ENCODE measurements around the gene SUMO3.
A peak's percentile ranks its signal among the peaks of the same experiment; 100 is the strongest.

SUMO3 gene

DNA sequence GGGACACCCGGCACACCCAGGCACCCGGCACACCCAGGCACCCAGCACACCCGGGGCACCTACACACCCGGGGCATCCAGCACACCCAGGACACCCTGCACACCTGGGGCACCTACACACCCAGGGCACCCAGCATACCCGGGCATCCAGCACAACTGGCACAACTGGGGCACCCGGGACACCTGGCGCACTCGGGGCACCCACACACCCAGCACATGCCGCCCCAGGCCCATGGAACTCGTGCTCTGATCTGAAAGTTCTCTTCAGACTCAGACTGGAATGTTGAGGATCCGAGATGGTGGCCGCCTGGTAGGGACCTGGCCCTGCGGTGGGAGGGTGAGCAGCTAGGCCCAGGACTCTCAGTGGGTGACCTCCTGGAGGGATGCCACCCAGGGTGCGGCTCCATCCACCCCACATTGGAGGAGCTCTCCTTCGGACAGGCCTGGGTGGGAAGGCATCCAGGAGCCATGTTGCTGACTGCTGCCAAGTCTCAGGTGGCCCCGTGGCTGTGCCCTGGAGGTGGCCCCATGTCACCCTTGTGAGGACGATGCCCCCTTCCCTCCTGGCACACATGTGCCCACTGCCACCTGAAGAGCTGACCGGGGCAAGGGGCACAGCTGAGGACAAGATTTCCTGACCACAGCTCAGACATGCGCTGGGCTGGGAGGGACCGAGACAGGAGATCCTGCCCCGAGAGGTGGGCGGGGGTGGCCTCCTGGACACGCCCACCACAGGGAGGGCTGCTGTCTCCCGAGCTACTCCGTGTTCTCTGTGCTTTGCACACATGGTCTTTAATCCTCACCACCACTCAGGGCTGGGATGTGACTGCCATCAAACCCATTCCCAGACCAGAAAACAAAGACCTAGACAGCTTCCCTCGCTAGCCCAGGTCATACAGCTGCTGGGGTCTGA is 53.3 kb downstream of the SUMO3 start:
- Histone ChIP-seq H3K18ac (ENCODE audit: low read length) (peak overlapping the region; percentile 89), H2BK120ac (ENCODE audit: low read depth, low read length) (no peak overlapping the region), H2BK5ac (ENCODE audit: low read length) (no peak overlapping the region), H3K23ac (ENCODE audit: low read depth, low read length, poor library complexity) (no peak overlapping the region), H4K8ac (ENCODE audit: low read depth, low read length) (peak overlapping the region; percentile 43), H3K4me2 (ENCODE audit: insufficient read depth, low read length, poor library complexity, severe bottlenecking) (no peak overlapping the region), H3K27me3 (ENCODE audit: control insufficient read depth in 3 of 3, insufficient read depth in 3 of 3, low read depth in 1 of 3, low read length in 3 of 3) (no peaks in the 10 kb centered on the region), H4K91ac (ENCODE audit: low read depth, low read length, poor library complexity) (no peak overlapping the region), H3K4me1 (ENCODE audit: control insufficient read depth in 2 of 2, insufficient read depth in 1 of 2, low read depth in 1 of 2, low read length in 2 of 2) (peaks cover 17 to 29% of the 10 kb centered on the region in 2 donors), H3K14ac (ENCODE audit: low read length) (peak overlapping the region; percentile 56), H2BK15ac (ENCODE audit: low read length) (peak overlapping the region; percentile 71), H2AFZ (ENCODE audit: low read length) (no peak overlapping the region), H3K27ac (replicated peaks; ENCODE audit: low read length) (no peak overlapping the region), H3K4ac (ENCODE audit: low read length) (no peak overlapping the region), H2BK12ac (ENCODE audit: low read length) (peak overlapping the region; percentile 41), H2AK5ac (ENCODE audit: low read depth, low read length) (peak overlapping the region; percentile 98), H3K9ac (ENCODE audit: low read depth, low read length, poor library complexity) (peak overlapping the region; percentile 38), H3K9me3 (replicated peaks in 1 of 2; ENCODE audit: control insufficient read depth in 2 of 2, insufficient read depth in 1 of 2, low read depth in 1 of 2, low read length in 2 of 2) (peaks cover 0 to 2% of the 10 kb centered on the region in 2 donors), H3K36me3 (replicated peaks in 1 of 2; ENCODE audit: control insufficient read depth in 2 of 2, insufficient read depth in 2 of 2, low read length in 2 of 2) (peaks cover 1 to 4% of the 10 kb centered on the region in 2 donors), H3K4me3 (ENCODE audit: low read length in 2 of 2) (no peak overlapping the region), H3K79me1 (ENCODE audit: low read depth, low read length) (peaks cover 11% of the 10 kb centered on the region)
- WGBS, 2 donors (ENCODE audit: extremely low coverage in 2 of 2, insufficient read length in 2 of 2, insufficient replicate concordance in 1 of 2): no CpG with 5 or more reads among the region's 26 CpGs
- no peak for DNase-seq (ENCODE audit: low spot score)

DNA sequence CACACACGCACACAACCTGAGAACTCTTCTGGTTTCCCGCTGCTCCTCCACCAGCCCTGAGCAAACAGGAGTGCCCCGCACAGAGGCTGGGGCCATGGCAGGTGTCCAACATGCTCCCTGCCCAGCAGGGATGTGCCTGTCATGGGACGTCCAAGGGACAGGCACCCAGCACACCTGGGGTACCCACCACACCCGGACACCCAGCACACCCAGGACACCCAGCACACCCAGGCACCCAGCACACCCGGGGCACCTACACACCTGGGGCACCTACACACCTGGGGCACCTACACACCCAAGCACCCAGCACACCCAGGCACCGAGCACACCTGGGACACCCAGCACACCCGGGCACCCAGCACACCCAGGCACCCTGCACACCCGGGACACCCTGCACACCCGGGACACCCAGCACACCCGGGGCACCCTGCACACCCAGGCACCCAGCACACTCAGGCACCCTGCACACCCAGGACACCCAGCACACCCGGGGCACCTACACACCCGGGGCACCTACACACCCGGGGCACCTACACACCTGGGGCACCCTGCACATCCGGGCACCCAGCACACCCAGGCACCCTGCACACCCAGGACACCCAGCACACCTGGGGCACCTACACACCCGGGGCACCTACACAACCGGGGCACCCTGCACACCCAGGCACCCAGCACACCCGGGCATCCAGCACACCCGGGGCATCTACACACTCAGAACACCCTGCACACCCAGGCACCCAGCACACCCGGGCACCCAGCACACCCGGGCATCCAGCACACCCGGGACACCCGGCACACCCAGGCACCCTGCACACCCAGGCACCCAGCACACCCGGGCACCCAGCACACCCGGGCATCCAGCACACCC is 54.2 kb downstream of the SUMO3 start:
- Histone ChIP-seq H3K36me3 (replicated peaks in 1 of 2; ENCODE audit: control insufficient read depth in 2 of 2, insufficient read depth in 2 of 2, low read length in 2 of 2) (peaks cover 0 to 3% of the 10 kb centered on the region in 2 donors), H2BK120ac (ENCODE audit: low read depth, low read length) (no peak overlapping the region), H3K9me3 (replicated peaks in 1 of 2; ENCODE audit: control insufficient read depth in 2 of 2, insufficient read depth in 1 of 2, low read depth in 1 of 2, low read length in 2 of 2) (peaks cover 0 to 2% of the 10 kb centered on the region in 2 donors), H3K27ac (replicated peaks; ENCODE audit: low read length) (no peak overlapping the region), H3K14ac (ENCODE audit: low read length) (peak overlapping the region; percentile 56), H2BK5ac (ENCODE audit: low read length) (no peak overlapping the region), H3K79me1 (ENCODE audit: low read depth, low read length) (peaks cover 11% of the 10 kb centered on the region), H3K4me1 (ENCODE audit: control insufficient read depth in 2 of 2, insufficient read depth in 1 of 2, low read depth in 1 of 2, low read length in 2 of 2) (peaks cover 12 to 27% of the 10 kb centered on the region in 2 donors), H3K4me3 (ENCODE audit: low read length in 2 of 2) (no peak overlapping the region), H2BK15ac (ENCODE audit: low read length) (no peak overlapping the region), H4K8ac (ENCODE audit: low read depth, low read length) (no peak overlapping the region), H2AFZ (ENCODE audit: low read length) (no peak overlapping the region), H3K23ac (ENCODE audit: low read depth, low read length, poor library complexity) (peak overlapping the region; percentile 85), H3K4ac (ENCODE audit: low read length) (no peak overlapping the region), H3K4me2 (ENCODE audit: insufficient read depth, low read length, poor library complexity, severe bottlenecking) (no peak overlapping the region), H2AK5ac (ENCODE audit: low read depth, low read length) (peak overlapping the region; percentile 37), H2BK12ac (ENCODE audit: low read length) (no peak overlapping the region), H3K9ac (ENCODE audit: low read depth, low read length, poor library complexity) (peak overlapping the region; percentile 60), H4K91ac (ENCODE audit: low read depth, low read length, poor library complexity) (no peak overlapping the region), H3K27me3 (ENCODE audit: control insufficient read depth in 3 of 3, insufficient read depth in 3 of 3, low read depth in 1 of 3, low read length in 3 of 3) (no peaks in the 10 kb centered on the region), H3K18ac (ENCODE audit: low read length) (no peak overlapping the region)
- no CpG with 5 or more reads among the region's 25 CpGs for WGBS, 2 donors (ENCODE audit: extremely low coverage in 2 of 2, insufficient read length in 2 of 2, insufficient replicate concordance in 1 of 2)
- no peak for DNase-seq (ENCODE audit: low spot score)

GRCh38 chr21:44763050-44763378 is 54.8 kb downstream of the SUMO3 start:
- H2AK5ac ChIP-seq (ENCODE audit: low read depth, low read length): peak overlapping the region; percentile 37
- peaks cover 0 to 2% of the 10 kb centered on the region in 2 donors for H3K9me3 ChIP-seq (replicated peaks in 1 of 2; ENCODE audit: control insufficient read depth in 2 of 2, insufficient read depth in 1 of 2, low read depth in 1 of 2, low read length in 2 of 2)
- no peak overlapping the region for H3K14ac ChIP-seq (ENCODE audit: low read length)
- H3K18ac ChIP-seq (ENCODE audit: low read length): no peak overlapping the region
- peaks cover 5 to 21% of the 10 kb centered on the region in 2 donors for H3K4me1 ChIP-seq (ENCODE audit: control insufficient read depth in 2 of 2, insufficient read depth in 1 of 2, low read depth in 1 of 2, low read length in 2 of 2)
- H3K9ac ChIP-seq (ENCODE audit: low read depth, low read length, poor library complexity): no peak overlapping the region
- no peaks in the 10 kb centered on the region for H3K27me3 ChIP-seq (ENCODE audit: control insufficient read depth in 3 of 3, insufficient read depth in 3 of 3, low read depth in 1 of 3, low read length in 3 of 3)
- H3K27ac ChIP-seq (replicated peaks; ENCODE audit: low read length): no peak overlapping the region
- no peak overlapping the region for H3K4ac ChIP-seq (ENCODE audit: low read length)
- DNase-seq (ENCODE audit: low spot score): no peak
- H3K36me3 ChIP-seq (replicated peaks in 1 of 2; ENCODE audit: control insufficient read depth in 2 of 2, insufficient read depth in 2 of 2, low read length in 2 of 2): no peaks in the 10 kb centered on the region
- H3K79me1 ChIP-seq (ENCODE audit: low read depth, low read length): peaks cover 11% of the 10 kb centered on the region
- no peak overlapping the region for H2BK15ac ChIP-seq (ENCODE audit: low read length)
- no CpG with 5 or more reads among the region's 8 CpGs for WGBS, 2 donors (ENCODE audit: extremely low coverage in 2 of 2, insufficient read length in 2 of 2, insufficient replicate concordance in 1 of 2)
- H3K23ac ChIP-seq (ENCODE audit: low read depth, low read length, poor library complexity): no peak overlapping the region
- no peak overlapping the region for H2AFZ ChIP-seq (ENCODE audit: low read length)
- H2BK5ac ChIP-seq (ENCODE audit: low read length): no peak overlapping the region
- H2BK120ac ChIP-seq (ENCODE audit: low read depth, low read length): no peak overlapping the region
- H3K4me2 ChIP-seq (ENCODE audit: insufficient read depth, low read length, poor library complexity, severe bottlenecking): no peak overlapping the region
- no peak overlapping the region for H3K4me3 ChIP-seq (ENCODE audit: low read length in 2 of 2)
- no peak overlapping the region for H4K8ac ChIP-seq (ENCODE audit: low read depth, low read length)
- no peak overlapping the region for H4K91ac ChIP-seq (ENCODE audit: low read depth, low read length, poor library complexity)
- no peak overlapping the region for H2BK12ac ChIP-seq (ENCODE audit: low read length)
